Liver (tissue), 2 donors: ENCODE data around the gene DMD.

Source experiments
- RAD21 ChIP-seq, 2 donors: IDR thresholded peaks; 2 replicates each; pipeline ENCODE4 v1.6.1; 2016; ENCODE audit warnings: antibody characterized with exemption in 2 of 2, mild to moderate bottlenecking in 2 of 2
- SP1 ChIP-seq: IDR thresholded peaks from 2 replicates; pipeline ENCODE4 v1.6.1; 2018; ENCODE audit warnings: antibody characterized with exemption, mild to moderate bottlenecking
- TAF1 ChIP-seq: conservative IDR thresholded peaks from 2 replicates; pipeline ENCODE4 v1.6.1; 2016; ENCODE audit warnings: antibody characterized with exemption, mild to moderate bottlenecking
- donor health status: healthy.

DNA sequence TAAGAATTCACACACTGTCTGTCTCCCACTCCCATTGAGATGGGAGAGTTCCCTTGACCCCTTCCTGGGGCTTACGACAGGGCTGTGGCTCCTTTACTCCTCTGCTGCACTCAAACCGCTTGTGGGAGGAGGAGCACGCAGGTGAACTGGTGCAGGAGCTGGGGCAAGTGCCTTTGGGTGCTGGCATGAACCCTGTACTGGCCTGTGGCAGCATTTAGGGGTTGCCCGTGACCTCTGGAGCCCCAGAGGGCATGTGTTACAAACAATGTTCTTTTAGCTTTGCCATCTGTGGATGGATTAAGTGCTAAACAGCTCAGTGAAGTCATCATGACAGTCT lies 2117.7 kb downstream of the DMD start:
- TF ChIP-seq SP1 (no peak), TAF1 (no peak), RAD21 (IDR thresholded peaks at IDR 0.05) (no peak)
